Stomach smooth muscle (tissue), 2 donors: ENCODE measurements around the gene HLA-DOA.
A peak's percentile ranks its signal among the peaks of the same experiment; 100 is the strongest.

ENCODE experiments used
- H3K27ac ChIP-seq: one replicate; pipeline ENCODE4 v1.7.0; 2013; ENCODE audit warnings: mild to moderate bottlenecking, low read length, inconsistent platforms
- H3K27me3 ChIP-seq, 2 donors: one replicate each; pipeline ENCODE4 v1.7.0; 2013; ENCODE audit warnings: low read length in 2 of 2; ENCODE audit not compliant: insufficient read depth in 2 of 2, control insufficient read depth in 1 of 2
- H3K36me3 ChIP-seq, 2 donors: one replicate each; pipeline ENCODE4 v1.7.0; 2013; ENCODE audit warnings: low read length in 2 of 2; ENCODE audit not compliant: control insufficient read depth in 2 of 2, insufficient read depth in 2 of 2
- H3K4me1 ChIP-seq: one replicate; pipeline ENCODE4 v1.7.0; 2013; ENCODE audit warnings: low read length; ENCODE audit not compliant: control insufficient read depth, insufficient read depth
- H3K4me3 ChIP-seq, 2 donors: one replicate each; pipeline ENCODE4 v1.7.0; 2013; ENCODE audit warnings: low read length in 2 of 2
- H3K9ac ChIP-seq, 2 donors: one replicate each; pipeline ENCODE4 v1.7.0; 2013; ENCODE audit warnings: low read length in 2 of 2, mild to moderate bottlenecking in 1 of 2
- H3K9me3 ChIP-seq, 2 donors: one replicate each; pipeline ENCODE4 v1.7.0; 2013; ENCODE audit warnings: low read length in 2 of 2; ENCODE audit not compliant: control insufficient read depth in 2 of 2
- donor health status: healthy.
- donor health status: Pancreatic carcinoma.

Gene HLA-DOA

GRCh38 chr6:32970413-32971241 lies 38.8 kb downstream of the HLA-DOA start:
- H3K27ac ChIP-seq, result peak overlapping the region; percentile 100
- peak overlapping the region; percentile 99 to 100 for H3K4me3 ChIP-seq
- H3K9ac ChIP-seq, result peak overlapping the region; percentile 100
- H3K4me1 ChIP-seq, result peaks cover 42% of the 10 kb centered on the region
- H3K9me3 ChIP-seq, result no peaks in the 10 kb centered on the region
- no peaks in the 10 kb centered on the region for H3K27me3 ChIP-seq
- H3K36me3 ChIP-seq, result peaks cover 12 to 16% of the 10 kb centered on the region in 2 donors

- H3K4me3 ChIP-seq, result peak overlapping the region; percentile 99 to 100
- H3K4me1 ChIP-seq, result peaks cover 35% of the 10 kb centered on the region
- H3K9ac ChIP-seq, result peak overlapping the region; percentile 98 to 100
- H3K36me3 ChIP-seq, result peaks cover 7 to 10% of the 10 kb centered on the region in 2 donors
- H3K27ac ChIP-seq, result peak overlapping the region; percentile 100
- no peaks in the 10 kb centered on the region for H3K27me3 ChIP-seq
- H3K9me3 ChIP-seq, result no peaks in the 10 kb centered on the region
Observed at GRCh38 chr6:32969685-32970412, 39.5 kb downstream of the HLA-DOA start.

- H3K27ac ChIP-seq, result peak overlapping the region; percentile 100
- H3K36me3 ChIP-seq, result peaks cover 0 to 4% of the 10 kb centered on the region in 2 donors
- no peaks in the 10 kb centered on the region for H3K27me3 ChIP-seq
- peaks cover 27% of the 10 kb centered on the region for H3K4me1 ChIP-seq
- H3K9me3 ChIP-seq, result no peaks in the 10 kb centered on the region
- H3K4me3 ChIP-seq, result peak overlapping the region; percentile 99 to 100
- H3K9ac ChIP-seq, result peak overlapping the region; percentile 98 to 100
Observed at GRCh38 chr6:32968867-32969684, 40.3 kb downstream of the HLA-DOA start.

- H3K9me3 ChIP-seq, result no peaks in the 10 kb centered on the region
- peaks cover 20% of the 10 kb centered on the region for H3K4me1 ChIP-seq
- H3K9ac ChIP-seq, result peak within 1 kb of the TSS; percentile 98 to 100
- no peaks in the 10 kb centered on the region for H3K27me3 ChIP-seq
- H3K36me3 ChIP-seq, result peaks cover 0 to 4% of the 10 kb centered on the region in 2 donors
- H3K27ac ChIP-seq, result peak within 1 kb of the TSS; percentile 100
- peak within 1 kb of the TSS; percentile 99 to 100 for H3K4me3 ChIP-seq
Observed at GRCh38 chr6:32968093-32968866, 41.1 kb downstream of the HLA-DOA start, which contains the start of gene BRD2. BRD2 (plus strand) TSS chr6:32968594; CDS start chr6:32972899, 4,305 bp downstream.

- H3K4me3 ChIP-seq, result peak overlapping the region; percentile 99 to 100
- H3K4me1 ChIP-seq, result peaks cover 20% of the 10 kb centered on the region
- H3K9me3 ChIP-seq, result no peaks in the 10 kb centered on the region
- no peaks in the 10 kb centered on the region for H3K27me3 ChIP-seq
- peak overlapping the region; percentile 93 to 100 for H3K9ac ChIP-seq
- peak overlapping the region; percentile 100 for H3K27ac ChIP-seq
- peaks cover 0 to 2% of the 10 kb centered on the region in 2 donors for H3K36me3 ChIP-seq
Observed at GRCh38 chr6:32967151-32968091, 42.0 kb downstream of the HLA-DOA start.

- no peaks in the 10 kb centered on the region for H3K9me3 ChIP-seq
- no peaks in the 10 kb centered on the region for H3K27me3 ChIP-seq
- no peak overlapping the region for H3K27ac ChIP-seq
- H3K36me3 ChIP-seq, result no peaks in the 10 kb centered on the region
- no peak overlapping the region for H3K9ac ChIP-seq
- H3K4me1 ChIP-seq, result peaks cover 15% of the 10 kb centered on the region
- no peak overlapping the region for H3K4me3 ChIP-seq
Observed at GRCh38 chr6:32964776-32965175, 44.6 kb downstream of the HLA-DOA start.

- Histone ChIP-seq H3K9me3 (no peaks in the 10 kb centered on the region), H3K27me3 (no peaks in the 10 kb centered on the region), H3K4me1 (peaks cover 8% of the 10 kb centered on the region), H3K4me3 (no peak overlapping the region), H3K27ac (no peak overlapping the region), H3K9ac (no peak overlapping the region), H3K36me3 (no peaks in the 10 kb centered on the region)
Observed at GRCh38 chr6:32963866-32964265, 45.5 kb downstream of the HLA-DOA start.

GRCh38 chr6:32962213-32962826 lies 47.1 kb downstream of the HLA-DOA start:
- H3K9me3 ChIP-seq, result no peaks in the 10 kb centered on the region
- H3K9ac ChIP-seq, result no peak overlapping the region
- H3K4me3 ChIP-seq, result no peak overlapping the region
- H3K27ac ChIP-seq, result no peak overlapping the region
- H3K27me3 ChIP-seq, result no peaks in the 10 kb centered on the region
- H3K36me3 ChIP-seq, result no peaks in the 10 kb centered on the region
- peaks cover 2% of the 10 kb centered on the region for H3K4me1 ChIP-seq

- Histone ChIP-seq H3K9ac (no peak overlapping the region), H3K4me3 (no peak overlapping the region), H3K9me3 (no peaks in the 10 kb centered on the region), H3K27ac (no peak overlapping the region), H3K36me3 (no peaks in the 10 kb centered on the region), H3K27me3 (no peaks in the 10 kb centered on the region), H3K4me1 (no peaks in the 10 kb centered on the region)
Observed at GRCh38 chr6:32960563-32960962, 48.8 kb downstream of the HLA-DOA start.
